HG03565 (cell line): ENCODE results near the gene REG1B.

Source experiments
- ATAC-seq: cut with Tn5 transposase; IDR thresholded peaks from one replicate; pipeline ENCODE4 v1.9.1; 2021; ENCODE audit warnings: mild to moderate bottlenecking, moderate library complexity; ENCODE audit not compliant: unreplicated experiment

Gene REG1B

DNA sequence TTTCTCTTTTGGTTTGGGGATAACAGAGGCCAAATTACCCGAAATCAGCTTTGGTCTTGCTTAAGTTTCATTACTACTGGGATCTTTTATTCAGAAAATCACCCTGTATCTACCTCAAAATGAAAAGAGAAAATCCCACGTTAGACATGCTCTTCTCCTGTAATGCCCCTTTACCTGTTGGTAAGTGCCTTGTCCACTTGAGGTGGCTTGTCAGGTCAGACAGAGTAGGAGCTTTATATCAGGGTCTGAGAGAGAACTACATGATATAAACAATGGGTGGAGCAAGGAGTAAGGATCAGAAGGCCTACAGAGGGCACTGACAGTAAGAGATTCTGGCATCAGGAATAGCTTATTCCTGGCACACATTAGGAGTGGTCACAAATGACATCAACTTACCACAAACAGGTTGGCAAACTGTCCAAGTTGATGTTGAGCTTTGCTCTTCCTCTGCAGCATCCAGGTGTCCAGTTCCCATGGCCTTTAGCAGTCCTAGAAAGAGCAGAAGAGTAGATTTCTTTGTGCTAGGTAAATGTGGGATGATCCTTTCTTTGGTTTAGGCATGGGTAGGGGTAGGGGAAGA lies at the start of gene REG1B:
REG1B (minus strand) TSS at position 209 of the 580 bp plus-strand sequence. CDS start 381 bp downstream, outside the sequence.
- no peak for ATAC-seq

DNA sequence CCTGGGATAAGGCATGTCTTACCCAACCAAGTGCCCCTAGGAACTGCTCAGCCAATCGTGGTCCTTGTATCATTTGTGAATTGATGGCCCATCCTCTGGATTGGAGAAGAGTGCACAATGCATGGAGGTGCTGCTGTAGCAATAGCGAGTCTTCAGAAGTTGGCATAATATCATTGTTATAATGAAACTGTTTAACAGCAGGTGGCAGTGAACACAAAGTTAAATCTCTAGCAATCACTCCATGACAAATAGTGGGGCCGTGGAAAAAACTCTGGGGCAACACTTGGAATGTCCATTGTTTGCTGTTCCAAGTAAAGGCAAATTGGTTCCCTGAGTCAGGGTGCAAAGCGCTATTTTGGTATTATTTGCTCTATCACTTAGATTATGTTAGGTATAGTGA lies 43.9 kb upstream of the REG1B start:
- no peak for ATAC-seq

GRCh38 chr2:79129804-79130203 lies 42.0 kb upstream of the REG1B start:
- ATAC-seq = no peak

- no peak for ATAC-seq
Observed at GRCh38 chr2:79129260-79129659, 41.5 kb upstream of the REG1B start.

- no peak for ATAC-seq
Observed at GRCh38 chr2:79128406-79128805, 40.6 kb upstream of the REG1B start.

DNA sequence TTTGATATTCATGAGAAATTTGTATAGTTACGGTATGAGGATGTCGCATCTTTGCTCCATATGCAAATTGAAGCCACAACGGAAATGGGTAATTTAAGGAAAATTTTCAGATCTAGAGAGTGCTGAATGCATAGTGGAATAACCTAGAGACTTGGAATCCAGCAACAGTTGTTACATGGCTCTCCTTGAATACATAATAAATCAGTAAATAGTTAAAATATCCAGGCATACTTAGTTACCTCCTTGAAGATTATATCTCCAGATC lies 37.9 kb upstream of the REG1B start:
- no peak for ATAC-seq

DNA sequence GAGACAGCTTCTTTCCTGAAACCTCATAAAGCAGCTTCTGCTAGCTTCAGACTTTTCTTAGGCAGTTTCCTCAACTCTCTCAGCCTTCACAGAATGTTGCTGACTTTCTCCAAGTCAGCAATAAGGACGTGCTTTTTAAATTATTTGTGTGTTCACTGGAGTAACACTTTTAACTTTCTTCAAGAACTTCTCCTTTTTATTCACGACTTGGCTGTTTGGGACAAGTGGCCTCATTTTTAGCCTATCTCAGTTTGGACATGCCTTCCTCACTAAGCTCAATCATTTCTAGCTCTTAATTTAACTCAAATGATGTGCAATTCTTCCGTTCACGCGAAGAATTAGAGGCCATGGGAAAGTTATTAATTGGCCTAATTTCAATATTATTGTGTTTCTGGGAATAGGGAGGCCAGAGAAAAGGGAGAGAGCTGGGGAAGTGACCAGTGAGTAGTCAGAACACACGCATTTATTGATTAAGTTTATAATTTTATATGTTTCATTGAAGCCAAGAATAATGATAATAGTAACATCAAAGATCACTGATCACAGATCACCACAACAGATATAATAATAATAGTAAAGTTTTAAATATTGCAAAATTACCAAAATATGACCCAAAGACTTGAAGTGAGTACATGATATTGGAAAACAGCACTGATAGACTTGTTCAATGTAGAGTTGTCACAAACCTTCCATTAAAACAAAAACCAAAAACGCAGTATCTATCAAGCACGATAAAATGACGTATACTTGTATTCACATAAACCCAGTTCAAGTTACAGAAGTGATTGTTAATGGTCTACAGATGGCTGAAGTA lies 37.3 kb upstream of the REG1B start:
- no peak for ATAC-seq

DNA sequence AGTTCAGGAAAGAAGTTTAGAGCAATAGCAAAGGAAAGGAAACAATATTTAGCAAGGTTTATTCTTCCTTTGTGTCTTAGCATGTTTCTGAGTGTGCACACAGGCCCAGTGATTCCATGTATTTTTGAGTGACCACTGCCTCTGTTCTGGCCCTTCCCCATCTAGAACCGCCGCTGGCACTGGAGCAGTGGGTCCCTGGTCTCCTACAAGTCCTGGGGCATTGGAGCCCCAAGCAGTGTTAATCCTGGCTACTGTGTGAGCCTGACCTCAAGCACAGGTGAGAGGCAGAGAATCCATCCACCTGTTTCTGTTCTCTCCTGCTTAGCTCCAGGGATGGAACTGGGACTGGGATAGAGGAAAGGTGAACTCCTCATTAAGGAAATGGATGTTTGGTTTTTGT lies 34.9 kb upstream of the REG1B start:
- ATAC-seq = no peak

- ATAC-seq = no peak
Observed at GRCh38 chr2:79120194-79120713, 32.5 kb upstream of the REG1B start, which contains the start of gene REG1A. Gene REG1A (plus strand): TSS chr2:79120488. CDS start chr2:79120862, 374 bp downstream.

DNA sequence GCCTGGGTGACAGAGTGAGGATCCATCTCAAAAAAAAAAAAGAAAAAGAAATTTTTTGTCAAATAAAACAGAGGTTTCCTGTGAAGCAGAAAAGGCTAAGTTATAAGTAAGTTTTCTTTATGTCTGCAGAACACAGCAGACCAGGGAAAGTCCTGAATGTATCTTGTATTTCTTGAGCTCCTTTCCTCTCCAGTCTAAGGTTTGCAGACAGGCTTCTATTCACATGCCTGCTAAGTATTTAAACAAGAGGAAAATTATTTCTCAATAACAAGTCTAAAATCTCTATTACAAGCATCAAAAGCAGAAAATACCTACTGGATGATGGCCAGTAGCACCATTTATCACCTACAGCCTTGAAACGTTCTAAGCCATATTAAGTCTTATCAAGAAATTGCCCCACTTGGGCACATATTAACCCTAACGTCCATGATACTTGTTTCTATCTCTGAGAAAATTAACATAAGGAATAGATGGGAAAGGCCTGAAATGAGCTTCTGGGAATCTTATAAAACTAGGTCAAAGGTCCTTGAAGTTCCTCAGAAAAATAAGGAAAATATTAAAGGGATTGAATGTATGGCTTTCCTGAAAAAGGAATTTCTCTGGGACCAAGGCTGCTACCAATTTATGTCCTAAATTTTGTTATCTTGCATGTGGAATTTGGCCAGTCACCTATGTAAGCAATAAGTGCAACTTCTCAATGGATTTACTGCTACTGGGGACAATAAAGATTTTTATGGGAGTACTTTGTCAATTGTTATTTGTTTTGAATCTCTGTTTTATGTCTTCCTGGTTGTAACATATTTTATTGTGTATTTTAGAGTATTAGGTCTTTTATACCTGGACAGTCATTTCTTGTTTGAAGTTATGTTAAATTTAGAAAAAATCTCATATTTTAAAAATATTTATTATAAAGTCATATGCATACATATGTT lies 29.5 kb upstream of the REG1B start:
- no peak for ATAC-seq

DNA sequence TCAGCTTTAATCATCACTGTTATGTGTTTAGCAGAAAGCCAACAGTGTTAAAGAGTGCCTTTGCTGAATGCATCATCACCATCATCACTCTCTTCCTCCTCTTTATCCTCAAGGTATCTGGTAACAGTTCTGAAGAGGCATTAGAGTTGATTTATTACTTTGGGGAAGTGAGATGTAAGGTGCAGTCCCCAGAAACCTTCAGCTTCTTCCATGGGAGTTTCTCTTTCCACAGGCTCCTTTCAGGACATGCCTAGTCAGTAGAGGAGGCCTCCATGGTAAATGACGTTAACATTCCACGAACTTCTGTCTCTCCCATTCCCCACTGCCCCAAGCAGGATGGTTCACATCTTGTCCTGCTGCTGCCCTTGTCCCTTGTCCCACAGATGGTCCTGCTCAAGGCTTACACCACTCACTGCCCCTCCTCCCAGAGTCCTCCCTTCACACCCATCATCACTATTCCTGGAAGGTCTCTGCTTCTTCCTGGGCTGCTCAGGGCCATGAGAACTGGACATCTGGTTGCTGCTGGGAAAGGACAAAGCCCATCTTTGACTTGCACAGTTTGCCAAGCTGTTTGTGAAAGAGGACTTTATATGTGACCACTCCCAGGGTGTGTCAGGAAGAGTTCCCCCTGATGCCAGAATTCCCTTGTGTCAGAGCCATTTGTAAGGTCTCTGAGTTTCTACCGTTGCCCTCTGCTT lies 27.2 kb upstream of the REG1B start:
- ATAC-seq = no peak

DNA sequence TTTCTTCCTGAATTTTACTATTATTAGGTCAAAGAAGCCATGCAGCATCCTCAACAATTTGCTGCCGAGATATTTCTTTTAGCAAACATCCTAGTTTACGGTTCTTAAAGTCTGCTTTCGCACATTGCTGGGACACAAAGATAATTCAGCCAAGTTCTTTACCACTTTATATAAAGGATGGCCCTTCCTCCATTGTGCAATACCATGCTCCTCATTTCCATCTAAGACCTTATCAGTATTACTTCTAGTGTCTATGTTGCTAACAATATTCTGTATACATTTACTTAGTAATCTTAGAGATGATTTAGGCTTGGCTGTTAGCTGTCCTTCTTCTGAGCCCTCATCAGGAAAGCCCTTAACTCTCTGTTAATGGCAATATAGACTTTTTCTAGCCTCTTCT lies 24.5 kb upstream of the REG1B start:
- no peak for ATAC-seq

DNA sequence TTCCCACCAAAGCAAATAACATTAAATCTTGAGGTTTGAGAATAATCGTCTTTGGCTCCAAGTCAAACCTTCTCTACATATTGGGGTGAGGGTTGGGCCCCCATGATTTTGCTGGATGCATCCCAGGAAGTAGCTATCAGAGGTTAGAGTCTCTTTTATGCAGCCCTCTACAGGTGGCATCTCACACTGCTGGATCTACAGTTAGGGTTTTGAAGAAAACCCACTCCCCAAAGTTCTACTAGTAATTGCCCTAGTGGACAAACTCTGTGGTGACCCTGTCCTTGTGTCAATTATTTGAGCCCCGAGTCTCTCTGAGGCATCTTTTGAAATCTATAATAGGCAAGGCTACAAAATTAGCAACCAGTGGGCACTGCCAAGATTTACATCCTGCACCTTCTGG lies 17.5 kb upstream of the REG1B start:
- no peak for ATAC-seq

DNA sequence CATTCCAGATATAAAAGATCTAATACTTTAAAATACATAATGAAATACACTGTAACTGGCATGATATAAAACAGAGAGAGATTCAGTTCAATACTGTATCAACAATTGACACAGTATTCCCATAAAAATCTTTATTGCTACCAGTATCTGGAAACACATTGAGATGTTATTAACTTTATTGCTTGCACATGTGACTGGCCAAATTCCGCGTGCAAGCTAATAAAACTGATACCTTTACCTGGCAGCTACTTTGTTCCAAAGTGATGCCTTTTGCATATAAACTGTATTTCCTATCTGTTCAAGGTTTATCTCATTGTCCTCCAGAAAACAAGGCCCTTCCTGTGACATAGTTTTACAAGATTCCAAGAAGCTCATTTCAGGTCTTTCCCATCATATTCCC lies 15.4 kb upstream of the REG1B start:
- no peak for ATAC-seq

DNA sequence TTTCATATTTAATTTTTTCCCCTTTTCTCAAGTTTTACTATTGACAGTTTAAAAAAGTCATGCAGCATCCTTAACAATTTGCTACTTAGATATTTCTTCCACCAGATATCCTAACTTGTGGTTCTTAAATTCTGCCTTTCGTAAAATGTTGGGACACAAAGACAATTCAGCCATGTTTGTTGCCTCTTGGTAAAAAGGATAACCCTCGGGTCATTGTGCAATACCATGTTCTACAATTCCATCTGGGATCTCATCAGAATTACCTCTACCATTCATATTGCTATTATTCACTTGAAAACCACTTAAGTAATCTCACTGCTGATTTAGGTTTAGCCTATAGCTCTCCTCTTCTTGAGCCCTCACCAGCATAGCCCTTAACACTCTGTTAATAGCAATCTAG lies 13.2 kb upstream of the REG1B start:
- ATAC-seq = no peak

DNA sequence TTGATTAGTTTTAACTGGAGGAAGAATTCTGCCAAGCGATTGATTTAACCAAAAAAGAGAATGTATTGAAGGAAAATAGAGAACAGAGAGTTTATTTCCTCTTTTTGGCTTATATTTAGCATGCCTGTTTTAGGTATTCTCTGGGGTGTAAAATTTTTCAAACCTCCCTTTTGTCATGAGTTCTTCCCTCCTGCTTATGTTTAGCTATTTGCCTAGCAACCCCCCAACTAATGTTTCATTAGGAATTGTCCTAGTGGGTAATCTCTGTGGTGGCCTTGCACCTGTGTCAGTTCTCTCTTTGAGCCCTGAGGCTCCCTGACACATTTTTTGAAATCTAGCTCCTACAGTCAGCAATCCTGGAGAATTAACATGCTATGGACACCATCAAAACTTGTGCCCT lies 12.5 kb upstream of the REG1B start:
- no peak for ATAC-seq

GRCh38 chr2:79099140-79099686 lies 11.4 kb upstream of the REG1B start:
- ATAC-seq = no peak

- ATAC-seq = no peak
Observed at GRCh38 chr2:79097843-79098242, 10.1 kb upstream of the REG1B start.

DNA sequence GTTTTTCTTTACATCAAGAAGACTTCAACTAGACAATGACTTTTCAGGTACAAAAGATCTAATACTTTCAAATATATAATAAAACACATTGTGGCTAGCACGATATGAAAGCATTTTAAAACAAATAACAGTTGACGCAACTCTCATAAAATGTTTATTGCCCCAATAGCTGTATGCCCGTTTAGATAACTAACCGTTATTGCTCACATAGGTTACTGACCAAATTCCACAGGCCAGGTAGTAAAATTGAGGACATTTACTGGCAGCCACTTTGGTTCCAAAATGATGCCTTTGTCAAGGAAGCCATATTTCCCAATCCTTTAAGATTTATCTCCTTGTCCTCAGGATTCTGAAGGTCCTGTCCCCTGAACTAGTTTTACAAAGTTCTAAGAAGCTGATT lies 2.9 kb upstream of the REG1B start:
- ATAC-seq = no peak

DNA sequence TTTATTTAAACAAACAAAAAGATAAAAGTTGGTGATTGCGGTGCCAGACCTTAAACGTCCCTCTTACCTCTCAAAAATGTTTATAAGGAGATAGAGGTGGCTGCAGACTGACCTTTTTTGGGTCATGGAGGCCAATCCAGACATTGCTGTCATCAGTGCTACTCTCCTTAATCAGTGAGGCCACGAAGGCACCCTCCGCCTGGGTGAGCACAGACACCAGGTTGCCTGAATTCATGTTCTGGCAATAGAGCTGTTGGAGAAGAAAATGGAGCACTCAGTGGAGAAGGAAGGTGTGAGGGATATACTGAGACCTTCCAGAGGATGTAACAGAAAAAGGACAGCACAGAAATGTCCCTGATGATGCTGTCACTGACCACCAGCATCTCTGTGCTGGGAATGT lies 1.5 kb downstream of the REG1B start:
- no peak for ATAC-seq

DNA sequence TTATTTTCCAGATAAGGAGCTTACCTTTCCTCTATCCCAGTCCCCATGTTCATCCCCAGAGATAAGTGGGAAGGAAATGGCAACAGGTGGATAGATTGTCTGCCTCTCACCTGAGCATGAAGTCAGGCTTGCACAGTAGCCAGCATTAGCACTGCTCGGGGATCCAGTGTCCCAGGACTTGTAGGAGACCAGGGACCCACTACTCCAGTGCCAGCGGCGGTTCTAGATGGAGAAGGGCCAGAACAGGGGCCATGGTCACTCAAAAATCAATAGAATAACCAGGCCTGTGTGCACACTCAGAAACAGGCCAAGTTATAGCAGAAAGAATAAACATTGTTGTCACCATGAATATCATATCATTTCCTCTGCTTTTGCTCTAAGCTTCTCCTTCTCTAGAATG lies 2.4 kb downstream of the REG1B start:
- ATAC-seq = no peak
